ENCODE measurements around the gene TRIM72.

DNA sequence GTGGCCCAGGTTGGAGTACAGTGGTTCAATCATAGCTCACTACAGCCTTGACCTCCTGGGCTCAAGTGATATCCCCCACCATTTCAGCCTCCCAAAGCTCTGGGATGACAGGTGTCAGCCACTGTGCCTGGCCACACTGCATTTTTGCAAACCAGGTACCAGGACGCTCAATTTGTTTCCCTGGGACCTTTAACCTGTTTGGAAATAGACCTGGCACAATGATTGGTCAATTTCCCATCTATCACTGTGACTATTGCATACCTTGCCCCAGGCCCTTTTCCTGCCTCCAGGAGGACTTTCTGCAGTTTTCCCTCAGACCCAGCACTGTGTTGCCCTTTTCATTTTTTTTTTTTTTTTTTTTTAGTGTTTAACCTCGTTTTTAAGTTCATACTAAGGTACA, 45.1 kb upstream of the TRIM72 start:
- TF ChIP-seq, protein P1, sequence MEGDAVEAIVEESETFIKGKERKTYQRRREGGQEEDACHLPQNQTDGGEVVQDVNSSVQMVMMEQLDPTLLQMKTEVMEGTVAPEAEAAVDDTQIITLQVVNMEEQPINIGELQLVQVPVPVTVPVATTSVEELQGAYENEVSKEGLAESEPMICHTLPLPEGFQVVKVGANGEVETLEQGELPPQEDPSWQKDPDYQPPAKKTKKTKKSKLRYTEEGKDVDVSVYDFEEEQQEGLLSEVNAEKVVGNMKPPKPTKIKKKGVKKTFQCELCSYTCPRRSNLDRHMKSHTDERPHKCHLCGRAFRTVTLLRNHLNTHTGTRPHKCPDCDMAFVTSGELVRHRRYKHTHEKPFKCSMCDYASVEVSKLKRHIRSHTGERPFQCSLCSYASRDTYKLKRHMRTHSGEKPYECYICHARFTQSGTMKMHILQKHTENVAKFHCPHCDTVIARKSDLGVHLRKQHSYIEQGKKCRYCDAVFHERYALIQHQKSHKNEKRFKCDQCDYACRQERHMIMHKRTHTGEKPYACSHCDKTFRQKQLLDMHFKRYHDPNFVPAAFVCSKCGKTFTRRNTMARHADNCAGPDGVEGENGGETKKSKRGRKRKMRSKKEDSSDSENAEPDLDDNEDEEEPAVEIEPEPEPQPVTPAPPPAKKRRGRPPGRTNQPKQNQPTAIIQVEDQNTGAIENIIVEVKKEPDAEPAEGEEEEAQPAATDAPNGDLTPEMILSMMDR (IDR thresholded peaks at IDR 0.05), result no peak
- no peak for TF ChIP-seq POLR2A (IDR thresholded peaks at IDR 0.05)
- no peak for TF ChIP-seq EP300 (IDR thresholded peaks at IDR 0.05)
